CD4-positive, alpha-beta T cell treated with Interleukin-10 for 1 hour (primary cell): Measurements from ENCODE around the gene OR52K2.
"Not testable (repeated sequence)": the region's sequence is repeated elsewhere in the genome, so short reads cannot be mapped to it uniquely, and the experiment has no call there.

ENCODE experiments used
- DNase-seq: peaks from one replicate; pipeline ENCODE4 v3.0.0-alpha.2; 2020

Gene OR52K2

GRCh38 chr11:4481240-4481582 lies 32.1 kb downstream of the OR52K2 start:
- no peak for DNase-seq

DNA sequence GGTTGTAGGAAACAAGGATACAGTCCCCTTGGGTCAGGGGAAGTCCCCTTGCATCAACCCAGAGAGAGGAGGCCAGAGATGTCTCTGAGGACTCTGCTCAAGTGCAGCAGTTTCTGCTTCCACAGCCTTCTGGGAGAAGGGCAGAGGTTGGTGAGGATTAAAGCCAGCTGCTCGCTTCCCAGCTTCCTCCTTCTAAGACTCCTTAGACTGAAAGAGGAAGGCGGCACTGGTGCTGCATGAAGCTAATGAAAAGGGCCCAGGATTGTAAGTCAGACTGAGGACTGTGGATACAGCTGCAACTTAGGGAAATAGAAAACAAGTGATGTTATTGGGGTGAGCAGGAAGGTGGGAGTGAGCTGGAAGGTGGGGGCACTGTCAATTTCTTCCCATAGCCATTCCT lies 33.4 kb downstream of the OR52K2 start, which contains the start of gene OR52K1:
Gene OR52K1, plus strand, starts transcription at position 202 of the 400 bp plus-strand sequence. CDS start 6,255 bp downstream, outside the sequence.
- no peak for DNase-seq

DNA sequence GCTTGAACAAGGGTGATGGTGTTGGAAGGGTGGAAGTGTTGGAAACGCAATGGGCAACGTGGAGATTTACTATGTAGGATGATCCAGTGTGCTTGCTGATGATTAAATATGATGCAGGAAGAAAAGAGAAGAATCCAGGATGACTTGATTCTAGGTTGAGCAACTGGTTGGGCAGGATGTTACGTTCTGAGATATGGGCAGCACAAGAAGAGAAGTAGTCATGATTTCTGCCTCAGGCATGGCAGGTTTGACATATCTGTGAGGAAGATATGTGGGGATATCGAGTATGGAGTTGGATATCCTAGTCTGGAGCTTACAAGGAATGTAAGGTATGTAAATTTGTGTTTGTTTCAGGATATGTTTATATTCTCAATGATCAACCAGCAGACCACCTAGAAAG lies 35.2 kb downstream of the OR52K2 start:
- DNase-seq: no peak

DNA sequence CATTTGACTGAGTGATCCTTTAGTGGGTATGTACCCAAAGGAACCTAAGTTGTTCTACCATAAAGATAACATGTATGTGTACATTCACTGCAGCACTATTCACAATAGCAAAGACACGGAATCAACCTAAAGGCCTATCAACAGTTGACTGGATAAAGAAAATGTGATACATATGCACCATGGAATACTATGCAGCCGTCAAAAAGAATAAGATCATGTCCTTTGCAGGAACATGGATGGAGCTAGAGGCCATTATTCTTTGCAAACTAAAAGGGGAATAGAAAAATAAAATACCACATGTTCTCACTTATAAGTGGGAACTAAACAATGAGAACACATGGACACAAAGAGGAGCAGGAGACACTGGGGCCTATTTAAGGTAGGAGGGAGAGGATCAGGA lies 42.3 kb downstream of the OR52K2 start:
- not testable (repeated sequence) for DNase-seq

DNA sequence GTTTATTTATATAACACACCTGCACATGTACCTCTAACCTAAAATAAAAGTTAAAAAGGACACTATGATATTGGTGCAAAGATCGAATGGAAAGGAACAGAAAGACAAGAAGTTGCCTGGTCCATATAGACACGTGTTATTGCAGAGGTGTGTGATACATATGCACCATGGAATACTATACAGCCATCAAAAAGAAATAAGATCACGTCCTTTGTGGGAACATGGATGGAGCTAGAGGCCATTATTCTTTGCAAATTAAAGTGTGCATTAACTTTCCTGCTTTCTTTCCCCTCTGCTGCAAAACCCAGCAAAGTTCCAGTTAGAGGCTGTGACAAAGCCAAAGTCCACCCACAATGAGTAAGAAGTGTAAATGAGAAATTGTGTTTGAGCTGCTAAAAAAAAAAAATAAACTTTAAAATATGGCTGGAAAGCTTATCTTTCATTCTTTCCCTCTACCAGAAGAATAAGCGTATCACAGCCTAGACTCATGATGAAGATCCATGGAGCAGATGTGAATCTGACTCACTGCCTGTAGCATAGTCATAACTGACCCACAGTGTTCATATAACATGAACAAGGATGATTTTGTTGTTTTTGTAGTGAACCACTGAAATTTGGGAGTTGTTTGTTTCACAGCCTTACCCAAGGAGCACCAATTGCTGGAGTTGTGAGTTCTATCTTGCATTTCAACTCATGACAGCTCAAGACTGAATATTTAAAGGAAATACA lies 42.9 kb downstream of the OR52K2 start:
- no peak for DNase-seq

DNA sequence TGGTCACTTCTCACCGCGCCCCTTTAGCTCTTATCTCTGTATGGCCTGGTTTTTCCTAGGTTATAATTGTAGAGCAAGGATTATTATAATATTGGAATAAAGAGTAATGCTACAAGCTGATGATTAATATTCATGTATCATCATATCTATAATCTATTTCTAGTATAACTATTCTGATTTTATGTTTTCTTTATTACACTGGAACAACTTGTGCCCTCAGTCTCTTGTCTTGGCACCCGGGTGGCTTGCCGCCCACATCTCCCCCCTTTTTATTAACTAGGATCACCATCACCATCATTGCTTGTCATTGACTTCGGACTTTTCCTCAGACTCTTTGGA lies 44.4 kb downstream of the OR52K2 start:
- no peak for DNase-seq

- DNase-seq: no peak
These were observed 46.4 kb downstream of the OR52K2 start for GRCh38 chr11:4495487-4495886.

DNA sequence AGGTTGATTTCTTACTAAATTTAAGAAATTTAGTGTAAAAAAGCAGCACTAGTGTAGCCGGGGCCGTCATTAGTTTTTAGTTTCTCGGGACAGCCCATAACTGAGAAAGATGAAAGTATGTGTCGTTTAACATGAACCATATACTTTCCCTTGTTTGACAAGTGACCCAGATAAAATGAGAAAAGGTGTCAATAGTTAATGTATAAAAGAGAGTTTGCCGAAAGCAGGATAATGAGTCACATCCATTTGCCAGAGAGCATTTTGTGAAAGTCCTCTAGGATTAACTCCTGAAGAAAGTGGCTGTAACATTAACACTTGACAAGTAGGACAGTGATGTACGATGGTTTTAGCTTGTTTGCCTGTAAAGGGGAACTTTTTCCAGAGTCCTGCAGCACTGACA lies 46.9 kb downstream of the OR52K2 start:
- DNase-seq: no peak

- no peak for DNase-seq
These were observed 47.6 kb downstream of the OR52K2 start for GRCh38 chr11:4496557-4497248.
